Heart left ventricle (tissue), 16 donors: Measurements from ENCODE around the gene COL23A1. TPM values are rescaled to one million over a fixed set of nuclear protein-coding genes. Genes with fewer than 3 reads are reported as not detected.

Source experiments
- ATAC-seq, 4 donors: fragments of 200-7000 bp; cut with Tn5 transposase; one replicate each; pipeline ENCODE4 v1.9.1; 2020 to 2022; ENCODE audit warnings: moderate library complexity in 4 of 4, mild to moderate bottlenecking in 3 of 4, moderate number of reproducible peaks in 1 of 4
- DNase-seq, 5 donors: peaks; one replicate each; pipeline ENCODE4 v3.0.0-alpha.2; 2020
- H3K27ac ChIP-seq, 12 donors: fragments of 200-600 bp; sonication (generic) in 4 of 12; one replicate each; pipeline versions ENCODE4 v1.5.0 to v1.8.0; 2016 to 2022; ENCODE audit warnings: mild to moderate bottlenecking in 2 of 12
- H3K27me3 ChIP-seq, 9 donors: fragments of 200-600 bp; sonication (generic) in 2 of 9; one replicate each; pipeline versions ENCODE4 v1.5.1 to v1.8.0; 2016 to 2022; ENCODE audit warnings: mild to moderate bottlenecking in 3 of 9
- H3K36me3 ChIP-seq, 9 donors: fragments of 200-600 bp; sonication (generic) in 2 of 9; one replicate each; pipeline versions ENCODE4 v1.5.0 to v1.8.0; 2018 to 2022; ENCODE audit warnings: mild to moderate bottlenecking in 2 of 9
- H3K4me1 ChIP-seq, 12 donors: fragments of 200-600 bp; sonication (generic) in 4 of 12; one replicate each; pipeline versions ENCODE4 v1.5.0 to v1.8.0; 2016 to 2022; ENCODE audit warnings: mild to moderate bottlenecking in 3 of 12
- H3K4me3 ChIP-seq, 12 donors: fragments of 200-600 bp; sonication (generic) in 4 of 12; one replicate each; pipeline versions ENCODE4 v1.5.0 to v1.8.0; 2017 to 2022; ENCODE audit warnings: mild to moderate bottlenecking in 9 of 12, moderate library complexity in 4 of 12
- H3K9me3 ChIP-seq, 12 donors: fragments of 200-600 bp; sonication (generic) in 4 of 12; one replicate each; pipeline versions ENCODE4 v1.5.0 to v1.8.0; 2016 to 2022; ENCODE audit warnings: mild to moderate bottlenecking in 1 of 12
- CTCF ChIP-seq, 12 donors: fragments of 200-600 bp; sonication (generic) in 4 of 12; IDR thresholded peaks; one replicate each; pipeline versions ENCODE4 v1.5.0 to v1.8.0; 2018 to 2022; ENCODE audit warnings: antibody characterized with exemption in 12 of 12, mild to moderate bottlenecking in 5 of 12
- POLR2A ChIP-seq, 2 donors: fragments of 450-650 bp; IDR thresholded peaks; one replicate each; pipeline ENCODE4 v1.6.1; 2017; ENCODE audit warnings: antibody characterized with exemption in 2 of 2, mild to moderate bottlenecking in 2 of 2, moderate library complexity in 2 of 2
- WGBS, 4 donors: extraction: QIAGEN DNeasy Blood & Tissue Kit in 2 of 4; methylation state at CpG; one replicate each; pipeline versions ENCODE4 v1.1.5 to v1.1.7; 2013 to 2018; 5-methylcytosine and 5-hydroxymethylcytosine counted together
- intact Hi-C, 10 donors: fragments of 100-400 bp; cut with DNase I; formaldehyde crosslinking; loops; one replicate each; pipeline versions ENCODE4 v1.11.1 to v1.14.2; 2022
- polyA plus RNA-seq, 2 donors: library from polyadenylated mRNA; stranded (reverse); fragments of 200-250 nt; gene quantifications; one replicate each; pipeline ENCODE4 v1.2.3, GENCODE V29; 2013
- total RNA-seq, 9 donors: library from RNA; depleted of rRNA in 2 of 9; stranded (reverse); fragments of >200 nt in 2 of 9; fragmentation: NEBNext Ultra II Directional in 3 of 9; extraction: Animal tissue kit (Norgen Biotek cat#: 25700) in 3 of 9; gene quantifications; one replicate each; pipeline versions ENCODE4 v1.1.0 to v1.2.4, GENCODE V29; 2016 to 2023
- donor health status: ischemic (EF 13 %, LVEDD 7.1; RV severe dilation, severe dysfunction).
- donor health status: healthy with polysubstance abuse.
- donor health status: DM: no; HTN: yes; CAD: no.
- donor health status: DM: no; HTN: no; CAD: no.
- donor health status: ischemic (EF 25% LVEDD 6.9; RV normal size, moderate dysfunction).
- donor health status: ischemic (EF 25% LVEDD 5.7; RV mildly dilated, moderate dysfunction).
- donor health status: healthy.
- donor health status: DM: yes; HTN: yes; CAD: no.
- donor health status: ischemic (EF 35%, LVEDD 5.7; RV mildly dilated, moderate dysfunction).
- donor health status: nonischemic (EF 11% LVEDD 7.7; RV severe dilation, severe dysfunction).
- donor health status: DM: yes; HTN: yes; CAD: no.
- donor health status: PGD.
- donor health status: ischemic (EF 29% LVEDD 5.4; RV normal size, mild dysfunction).
- donor health status: nonischemic (EF 23%, LVEDD 6.1; RV moderate dilation, normal function).

Gene COL23A1
- total and polyA plus RNA-seq, 11 donors, result 6.0 to 33.0 (median 18.8) TPM

DNA sequence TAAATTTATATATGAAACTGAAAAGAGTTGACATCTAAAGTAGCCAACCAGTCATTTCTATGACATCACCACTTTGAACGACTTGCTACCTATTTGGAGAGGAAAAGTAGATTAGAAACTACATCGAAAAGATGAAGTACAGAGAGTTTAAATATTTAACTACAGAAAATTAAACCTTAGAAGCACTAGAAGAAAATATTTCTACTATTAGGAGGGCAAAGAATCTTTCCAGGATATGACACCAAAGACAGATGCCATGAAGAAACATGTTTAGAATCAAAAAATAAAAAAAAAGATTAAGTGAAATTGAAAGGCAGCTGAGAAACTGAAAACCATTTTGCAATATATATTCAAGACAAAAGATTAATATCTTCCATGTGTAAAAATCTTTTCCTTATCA, 144.7 kb downstream of the COL23A1 start:
- TF ChIP-seq CTCF (IDR thresholded peaks at IDR 0.05), result no peak
- no peak for TF ChIP-seq POLR2A (IDR thresholded peaks at IDR 0.05)
- no peak for ATAC-seq
- intact Hi-C loops, result no loop called here
- Histone ChIP-seq H3K4me3 (no peak overlapping the region), H3K27ac (no peak overlapping the region), H3K36me3 (no peaks in the 10 kb centered on the region), H3K4me1 (peaks cover 0 to 11% (median 0%) of the 10 kb centered on the region in 12 donors), H3K27me3 (peaks cover 0 to 9% (median 0%) of the 10 kb centered on the region in 9 donors), H3K9me3 (peaks cover 0 to 5% (median 0%) of the 10 kb centered on the region in 12 donors)
- no peak for DNase-seq
- WGBS, 4 donors, result 82 to 90% (median 83%) methylated on average over 2 of the region's 2 CpGs

DNA sequence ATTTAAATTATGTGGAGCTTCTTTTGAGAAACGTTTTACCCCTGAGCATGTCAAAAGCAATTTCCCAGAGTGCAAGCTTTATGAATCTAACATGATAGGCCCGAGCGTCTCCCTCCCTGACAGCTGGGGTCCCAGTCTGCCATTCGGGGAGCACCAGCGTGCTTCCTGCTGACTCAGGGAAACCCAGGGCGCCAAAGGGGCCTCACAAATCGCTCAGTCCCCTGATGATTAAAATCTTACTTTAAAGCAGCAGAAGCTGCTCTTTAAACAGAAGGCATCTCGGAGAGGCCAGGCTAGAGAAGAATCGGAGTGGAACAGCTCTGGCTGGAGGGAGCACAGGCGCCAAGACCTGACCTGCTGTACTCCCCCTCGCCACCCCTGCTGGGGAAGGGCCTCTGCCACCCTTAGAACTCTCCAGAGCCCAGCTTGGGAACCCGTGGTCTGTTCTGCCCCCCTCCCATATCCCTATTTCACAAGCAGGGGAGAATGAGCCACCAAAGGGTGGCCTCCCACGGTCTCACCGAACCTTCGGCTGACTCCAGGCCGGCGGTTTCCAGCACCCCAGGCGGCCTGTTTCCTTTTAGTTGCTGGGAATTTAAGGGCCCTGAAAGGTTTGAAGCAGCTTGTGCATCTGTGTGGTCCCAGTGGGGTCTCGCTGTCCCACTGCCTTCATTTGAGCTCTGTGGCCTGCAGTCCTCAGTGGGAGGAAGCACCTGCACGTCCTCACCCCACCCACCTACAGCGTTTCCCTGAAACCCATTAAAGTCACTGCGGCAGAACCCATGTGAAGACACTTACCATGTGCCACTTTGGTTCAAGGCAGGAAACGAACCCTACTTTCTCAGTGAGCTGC, 147.6 kb downstream of the COL23A1 start:
- Histone ChIP-seq H3K27me3 (peaks cover 0 to 3% (median 0%) of the 10 kb centered on the region in 9 donors), H3K36me3 (no peaks in the 10 kb centered on the region), H3K4me3 (no peak overlapping the region), H3K27ac (no peak overlapping the region), H3K9me3 (peaks cover 0 to 5% (median 0%) of the 10 kb centered on the region in 12 donors), H3K4me1 (peaks cover 0 to 6% (median 0%) of the 10 kb centered on the region in 12 donors)
- ATAC-seq, result no peak
- TF ChIP-seq CTCF (IDR thresholded peaks at IDR 0.05) (no peak), POLR2A (IDR thresholded peaks at IDR 0.05) (no peak)
- no peak for DNase-seq
- intact Hi-C loops, result no loop called here
- WGBS, 4 donors, result 74 to 90% (median 84%) methylated on average over 22 to 23 of the region's 23 CpGs

DNA sequence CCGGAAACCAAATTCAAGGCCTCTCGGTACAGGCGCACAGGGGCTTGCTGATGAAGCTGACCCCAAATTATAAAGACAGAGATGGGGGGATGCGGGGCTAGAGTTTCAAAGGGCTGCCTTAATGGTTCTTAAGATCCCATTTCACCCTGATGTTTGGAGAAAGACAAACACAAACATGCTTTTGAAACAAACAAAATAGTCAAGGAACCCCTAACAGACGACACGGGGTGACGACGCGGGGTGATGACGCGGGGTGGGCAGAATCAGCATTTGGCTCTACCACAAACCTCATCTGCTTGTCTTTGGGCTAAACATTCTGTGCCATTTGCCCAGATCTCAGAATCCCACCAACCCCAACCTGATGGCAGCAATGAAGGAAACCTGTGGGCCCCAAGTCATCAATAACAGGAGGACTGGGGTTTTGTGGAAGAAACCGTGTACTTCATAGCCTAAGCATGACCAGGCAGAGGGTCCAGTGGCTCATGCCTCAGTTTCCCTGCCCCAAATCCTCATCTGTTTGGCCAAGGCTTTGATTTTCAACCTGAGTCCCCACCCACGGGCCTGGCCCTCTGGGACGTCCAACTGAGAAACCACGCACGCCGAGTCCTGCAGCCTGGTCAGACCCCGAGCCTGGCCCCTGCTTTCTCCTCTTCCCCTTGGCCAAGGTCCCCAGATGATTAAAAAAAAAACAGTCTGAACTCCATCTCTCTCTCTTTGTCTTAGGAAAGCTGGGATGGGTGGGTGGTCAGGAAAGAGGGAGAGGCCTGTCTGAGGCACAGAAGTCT, 148.5 kb downstream of the COL23A1 start:
- intact Hi-C loops, result no loop called here
- Histone ChIP-seq H3K4me1 (peaks cover 0 to 6% (median 0%) of the 10 kb centered on the region in 12 donors), H3K27me3 (no peaks in the 10 kb centered on the region), H3K4me3 (no peak overlapping the region), H3K27ac (no peak overlapping the region), H3K36me3 (no peaks in the 10 kb centered on the region), H3K9me3 (peaks cover 0 to 5% (median 0%) of the 10 kb centered on the region in 12 donors)
- 94 to 97% (median 96%) methylated on average over 18 of the region's 18 CpGs for WGBS, 4 donors
- ATAC-seq (no peak), DNase-seq (no peak)
- no peak for TF ChIP-seq CTCF (IDR thresholded peaks at IDR 0.05)
- TF ChIP-seq POLR2A (IDR thresholded peaks at IDR 0.05), result no peak

DNA sequence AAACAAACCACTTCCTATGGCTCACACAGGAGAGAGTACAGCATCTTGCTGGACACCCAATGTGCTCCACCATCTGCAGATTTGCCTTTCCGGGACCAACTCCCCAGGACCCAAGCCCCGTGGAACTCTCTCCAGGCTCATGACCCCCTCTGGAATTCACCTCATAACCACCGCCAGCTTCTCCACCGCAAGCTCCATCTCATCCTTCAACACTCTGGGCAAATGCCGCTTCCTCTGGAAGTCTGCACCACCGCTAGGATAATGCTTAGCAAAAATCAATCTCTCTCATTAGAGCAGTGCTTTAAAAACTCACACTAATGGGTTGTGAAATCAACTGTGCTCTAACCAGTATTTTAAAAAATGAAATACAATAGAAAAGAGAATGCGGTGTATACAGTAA, 150.0 kb downstream of the COL23A1 start:
- TF ChIP-seq CTCF (IDR thresholded peaks at IDR 0.05) (no peak), POLR2A (IDR thresholded peaks at IDR 0.05) (no peak)
- intact Hi-C loops, result no loop called here
- peaks cover 0 to under 1% (median 0%) of the 10 kb centered on the region in 12 donors for H3K9me3 ChIP-seq
- ATAC-seq (no peak), DNase-seq (no peak)
- H3K27ac ChIP-seq, result no peak overlapping the region
- no peaks in the 10 kb centered on the region for H3K36me3 ChIP-seq
- 76 to 84% (median 79%) methylated on average over 7 of the region's 7 CpGs for WGBS, 4 donors
- H3K4me1 ChIP-seq, result peaks cover 0 to 10% (median 1%) of the 10 kb centered on the region in 12 donors
- H3K4me3 ChIP-seq, result no peak overlapping the region
- H3K27me3 ChIP-seq, result no peaks in the 10 kb centered on the region
